SK-N-SH (cell line): ENCODE measurements around the gene YARS1. TPM values are rescaled to one million over a fixed set of nuclear protein-coding genes. Genes with fewer than 3 reads are reported as not detected.
A peak's percentile ranks its signal among the peaks of the same experiment; 100 is the strongest.

Experiments
- CTCF ChIA-PET: fragments of 300-600, 350-600 bp; formaldehyde crosslinking; extraction: SDS; loops from one replicate; lab custom pipeline; 2021; lab: Yijun Ruan, JAX
- POLR2A ChIA-PET: fragments of 350-600 bp; sonication (Branson Sonifier 250); formaldehyde crosslinking; extraction: SDS; loops from one replicate; lab custom pipeline; 2020; ENCODE audit warnings: antibody characterized with exemption, inconsistent platforms; lab: Yijun Ruan, JAX
- DNase-seq: peaks from one replicate; pipeline ENCODE4 v3.0.0; 2012
- H2AFZ ChIP-seq: fragments of 200-600 bp; sonication (generic); 2 replicates; pipeline ENCODE4 v1.8.1; 2016; ENCODE audit warnings: antibody characterized with exemption, mild to moderate bottlenecking, low read depth
- H3F3A ChIP-seq: fragments of 200-600 bp; sonication (generic); replicated peaks from 2 replicates; pipeline ENCODE3; 2016; ENCODE audit warnings: antibody characterized with exemption, mild to moderate bottlenecking; ENCODE audit not compliant: insufficient read depth
- H3K27ac ChIP-seq, 2 experiments: fragments of 200-500 bp in 1 of 2; fragments of 200-600 bp in 1 of 2; sonication (Bioruptor generic) in 1 of 2; sonication (generic), shearing (Covaris generic) in 1 of 2; 2 replicates each; pipeline versions ENCODE4 v1.5.1 to v1.6.1; 2014 to 2016; ENCODE audit warnings: low read depth in 2 of 2, inconsistent platforms in 1 of 2, low read length in 1 of 2, mild to moderate bottlenecking in 1 of 2, mixed read lengths in 1 of 2
- H3K27me3 ChIP-seq: fragments of 200-600 bp; sonication (generic), shearing (Covaris generic); 2 replicates; pipeline ENCODE4 v1.6.1; 2016; ENCODE audit warnings: mixed run types; ENCODE audit not compliant: insufficient read depth
- H3K36me3 ChIP-seq, 2 experiments: fragments of 200-500 bp in 1 of 2; fragments of 200-600 bp in 1 of 2; sonication (Bioruptor generic) in 1 of 2; sonication (generic) in 1 of 2; replicated peaks in 1 of 2; 2 replicates each; pipeline versions ENCODE3 to v1.5.1; 2014 to 2016; ENCODE audit warnings: low read length in 1 of 2, mild to moderate bottlenecking in 1 of 2; ENCODE audit not compliant: insufficient read depth in 2 of 2, control insufficient read depth in 1 of 2
- H3K4me1 ChIP-seq, 2 experiments: fragments of 200-500 bp in 1 of 2; fragments of 200-600 bp in 1 of 2; sonication (Bioruptor generic) in 1 of 2; sonication (generic), shearing (Covaris generic) in 1 of 2; 2 replicates each; pipeline versions ENCODE4 v1.5.1 to v1.6.1; 2014 to 2016; ENCODE audit warnings: low read depth in 1 of 2, low read length in 1 of 2, mixed run types in 1 of 2; ENCODE audit not compliant: insufficient read depth in 2 of 2, control insufficient read depth in 1 of 2
- H3K4me2 ChIP-seq: fragments of 200-600 bp; sonication (generic), shearing (Covaris generic); 2 replicates; pipeline ENCODE4 v1.6.1; 2017; ENCODE audit warnings: mixed run types
- H3K4me3 ChIP-seq, 2 experiments: fragments of 200-500 bp in 1 of 2; fragments of 200-600 bp in 1 of 2; sonication (Bioruptor generic) in 1 of 2; sonication (generic), shearing (Covaris generic) in 1 of 2; 2 replicates each; pipeline versions ENCODE4 v1.5.1 to v1.8.1; 2014 to 2016; ENCODE audit warnings: low read depth in 2 of 2, inconsistent platforms in 1 of 2, low read length in 1 of 2, mild to moderate bottlenecking in 1 of 2, mixed read lengths in 1 of 2, moderate library complexity in 1 of 2
- H3K79me2 ChIP-seq: fragments of 200-600 bp; sonication (generic); 2 replicates; pipeline ENCODE4 v1.8.1; 2017; ENCODE audit warnings: mild to moderate bottlenecking; ENCODE audit not compliant: insufficient read depth
- H3K9ac ChIP-seq: fragments of 200-600 bp; sonication (generic); 2 replicates; pipeline ENCODE4 v1.6.1; 2017; ENCODE audit warnings: mixed run types
- H3K9me2 ChIP-seq: fragments of 200-600 bp; sonication (generic); 2 replicates; pipeline ENCODE4 v1.6.1; 2017; ENCODE audit warnings: mixed run types
- H3K9me3 ChIP-seq: fragments of 200-600 bp; sonication (generic); 2 replicates; pipeline ENCODE4 v1.6.1; 2017; ENCODE audit warnings: mixed run types, mild to moderate bottlenecking, moderate library complexity
- H4K20me1 ChIP-seq: fragments of 200-600 bp; sonication (generic); 2 replicates; pipeline ENCODE4 v1.6.1; 2017; ENCODE audit warnings: mild to moderate bottlenecking, mixed run types; ENCODE audit not compliant: insufficient read depth
- CHD2 ChIP-seq: fragments of 150-350 bp; IDR thresholded peaks from 2 replicates; pipeline ENCODE4 v1.6.1; 2018; ENCODE audit warnings: low read length; ENCODE audit not compliant: partially characterized antibody
- ELF1 ChIP-seq: IDR thresholded peaks from 2 replicates; pipeline ENCODE4 v1.4.0; 2012
- EP300 ChIP-seq, 2 experiments: IDR thresholded peaks; 2 replicates each; pipeline versions ENCODE4 v1.4.0 to v1.6.1; 2012; ENCODE audit warnings: borderline replicate concordance in 1 of 2, low read depth in 1 of 2, low read length in 1 of 2
- FOSL2 ChIP-seq: IDR thresholded peaks from 2 replicates; pipeline ENCODE4 v1.4.0; 2012; ENCODE audit warnings: low read depth, mild to moderate bottlenecking, moderate library complexity, borderline replicate concordance
- FOXJ3 ChIP-seq: sonication (generic); formaldehyde crosslinking; IDR thresholded peaks from 2 replicates; pipeline ENCODE4 v1.5.1; 2020; ENCODE audit warnings: mild to moderate bottlenecking, missing genetic modification reagents
- FOXM1 ChIP-seq: IDR thresholded peaks from 2 replicates; pipeline ENCODE4 v1.4.0; 2012; ENCODE audit warnings: low read depth, mild to moderate bottlenecking
- GABPA ChIP-seq: IDR thresholded peaks from 2 replicates; pipeline ENCODE4 v1.4.0; 2012; ENCODE audit warnings: low read depth, mild to moderate bottlenecking
- GATA2 ChIP-seq: sonication (generic); formaldehyde crosslinking; IDR thresholded peaks from 2 replicates; pipeline ENCODE4 v1.5.0; 2020; ENCODE audit warnings: mild to moderate bottlenecking, missing genetic modification reagents
- JUND ChIP-seq: IDR thresholded peaks from 2 replicates; pipeline ENCODE4 v1.4.0; 2012
- MXI1 ChIP-seq: IDR thresholded peaks from 2 replicates; pipeline ENCODE4 v1.6.1; 2012; ENCODE audit warnings: mild to moderate bottlenecking, low read depth, low read length, improper control_type of control experiment
- NRF1 ChIP-seq: IDR thresholded peaks from 2 replicates; pipeline ENCODE4 v1.6.1; 2012; ENCODE audit warnings: low read depth, mild to moderate bottlenecking, low read length
- RAD21 ChIP-seq: IDR thresholded peaks from 2 replicates; pipeline ENCODE4 v1.6.1; 2012; ENCODE audit warnings: mild to moderate bottlenecking, low read length
- RCOR1 ChIP-seq: fragments of 150-350 bp; IDR thresholded peaks from 2 replicates; pipeline ENCODE4 v1.6.1; 2017; ENCODE audit warnings: antibody characterized with exemption, low read length
- RFX5 ChIP-seq: IDR thresholded peaks from 2 replicates; pipeline ENCODE4 v1.6.1; 2012; ENCODE audit warnings: mild to moderate bottlenecking, improper control_type of control experiment, low read length
- SIN3A ChIP-seq: IDR thresholded peaks from 2 replicates; pipeline ENCODE4 v1.6.1; 2012; ENCODE audit warnings: low read depth, mild to moderate bottlenecking, low read length, moderate library complexity, borderline replicate concordance
- TAF1 ChIP-seq: IDR thresholded peaks from 2 replicates; pipeline ENCODE4 v1.6.1; 2012; ENCODE audit warnings: low read depth, mild to moderate bottlenecking, low read length, moderate library complexity, borderline replicate concordance
- TEAD4 ChIP-seq: IDR thresholded peaks from 2 replicates; pipeline ENCODE4 v1.4.0; 2012; ENCODE audit warnings: mild to moderate bottlenecking, borderline replicate concordance; ENCODE audit not compliant: insufficient read depth
- YY1 ChIP-seq: IDR thresholded peaks from 2 replicates; pipeline ENCODE4 v1.4.0; 2012; ENCODE audit warnings: low read depth, mild to moderate bottlenecking
- WGBS: methylation state at CpG from one replicate; pipeline ENCODE4 v1.1.6; 2017; ENCODE audit warnings: low lambda C conversion rate; 5-methylcytosine and 5-hydroxymethylcytosine counted together
- polyA plus RNA-seq, 3 experiments: library from polyadenylated mRNA; depleted of rRNA; stranded (reverse); fragments of >200 nt; gene quantifications; 2 replicates each; pipeline ENCODE4 v1.2.3, GENCODE V29; 2012
- TF ChIP-seq, protein P1 (sequence below): IDR thresholded peaks from 2 replicates; pipeline ENCODE4; 2012
- TF ChIP-seq, protein P2 (sequence below): IDR thresholded peaks from 2 replicates; pipeline ENCODE4 v1.4.0; 2012; ENCODE audit warnings: low read depth, borderline replicate concordance
- TF ChIP-seq, protein P3 (sequence below): fragments of 200-600 bp; sonication (generic); IDR thresholded peaks from 2 replicates; pipeline ENCODE4 v1.6.1; 2017; ENCODE audit warnings: antibody characterized with exemption, mild to moderate bottlenecking, moderate library complexity
- TF ChIP-seq, protein P4 (sequence below): IDR thresholded peaks from 2 replicates; pipeline ENCODE4 v1.4.0; 2012; ENCODE audit warnings: low read depth

The YARS1 gene
- polyA plus RNA-seq, 1 of the 3 experiments (the other 2 are of a cell fraction), result 46.3 TPM

DNA sequence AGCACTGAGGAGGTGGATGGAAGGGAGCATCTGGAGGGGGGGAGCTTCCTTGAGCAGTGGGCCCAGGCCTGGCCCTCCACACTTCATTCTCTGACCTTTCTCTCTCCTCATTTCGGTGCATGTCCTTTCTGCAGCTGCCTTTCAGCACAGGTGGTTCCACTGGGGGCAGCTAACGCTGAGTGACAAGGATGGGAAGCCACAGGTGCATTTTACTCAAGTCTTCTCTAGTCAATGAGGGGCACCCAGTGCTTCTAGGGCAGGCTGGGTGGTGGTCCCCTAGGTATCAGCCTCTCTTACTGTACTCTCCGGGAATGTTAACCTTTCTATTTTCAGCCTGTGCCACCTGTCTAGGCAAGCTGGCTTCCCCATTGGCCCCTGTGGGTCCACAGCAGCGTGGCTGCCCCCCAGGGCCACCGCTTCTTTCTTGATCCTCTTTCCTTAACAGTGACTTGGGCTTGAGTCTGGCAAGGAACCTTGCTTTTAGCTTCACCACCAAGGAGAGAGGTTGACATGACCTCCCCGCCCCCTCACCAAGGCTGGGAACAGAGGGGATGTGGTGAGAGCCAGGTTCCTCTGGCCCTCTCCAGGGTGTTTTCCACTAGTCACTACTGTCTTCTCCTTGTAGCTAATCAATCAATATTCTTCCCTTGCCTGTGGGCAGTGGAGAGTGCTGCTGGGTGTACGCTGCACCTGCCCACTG, 43.2 kb downstream of the YARS1 start:
- 92% methylated on average over 7 of the region's 7 CpGs for WGBS
- H2AFZ ChIP-seq, result no peak overlapping the region
- DNase-seq, result no peak
- H3F3A ChIP-seq, result peaks cover 42% of the 10 kb centered on the region
- peaks cover 6% of the 10 kb centered on the region; the same call in 1 of the 2 replicates for H4K20me1 ChIP-seq
- CTCF ChIA-PET, result interaction anchor here (0.6 to 19.0 kb wide), 38 partner anchors 9 to 372 kb away, joined by 3 to 392 read pairs (median 5); partner anchors contain the start of genes S100PBP, SYNC and YARS1
- no peaks in the 10 kb centered on the region for H3K79me2 ChIP-seq
- no peak overlapping the region for H3K9ac ChIP-seq
- POLR2A ChIA-PET, result interaction anchor here (1.0 to 2.3 kb wide), 2 partner anchors 9 to 13 kb away, joined by 3 to 7 read pairs; no protein-coding TSS in a partner anchor
- H3K27me3 ChIP-seq, result no peaks in the 10 kb centered on the region
- no peak overlapping the region for H3K4me2 ChIP-seq
- H3K4me1 ChIP-seq, result peaks cover 16 to 26% of the 10 kb centered on the region in 2 experiments
- H3K4me3 ChIP-seq, result no peak overlapping the region
- H3K9me3 ChIP-seq, result no peaks in the 10 kb centered on the region
- no peak for TF ChIP-seq ELF1
- no peak for TF ChIP-seq FOXM1
- TF ChIP-seq NRF1, result no peak
- no peak for TF ChIP-seq TAF1
- no peak for TF ChIP-seq SIN3A
- no peak for TF ChIP-seq EP300 (IDR thresholded peaks at IDR 0.05; ENCODE audit: borderline replicate concordance in 1 of 2, low read depth in 1 of 2, low read length in 1 of 2)
- no peak for TF ChIP-seq FOSL2
- no peak for TF ChIP-seq CHD2
- TF ChIP-seq, all 33 proteins: peak for 0
- Histone ChIP-seq H3K27ac (peak overlapping the region; percentile 85 to 95; a peak in 3 of 4 replicates), H3K36me3 (peaks cover 27 to 30% of the 10 kb centered on the region in 2 experiments), H3K9me2 (no peaks in the 10 kb centered on the region)

DNA sequence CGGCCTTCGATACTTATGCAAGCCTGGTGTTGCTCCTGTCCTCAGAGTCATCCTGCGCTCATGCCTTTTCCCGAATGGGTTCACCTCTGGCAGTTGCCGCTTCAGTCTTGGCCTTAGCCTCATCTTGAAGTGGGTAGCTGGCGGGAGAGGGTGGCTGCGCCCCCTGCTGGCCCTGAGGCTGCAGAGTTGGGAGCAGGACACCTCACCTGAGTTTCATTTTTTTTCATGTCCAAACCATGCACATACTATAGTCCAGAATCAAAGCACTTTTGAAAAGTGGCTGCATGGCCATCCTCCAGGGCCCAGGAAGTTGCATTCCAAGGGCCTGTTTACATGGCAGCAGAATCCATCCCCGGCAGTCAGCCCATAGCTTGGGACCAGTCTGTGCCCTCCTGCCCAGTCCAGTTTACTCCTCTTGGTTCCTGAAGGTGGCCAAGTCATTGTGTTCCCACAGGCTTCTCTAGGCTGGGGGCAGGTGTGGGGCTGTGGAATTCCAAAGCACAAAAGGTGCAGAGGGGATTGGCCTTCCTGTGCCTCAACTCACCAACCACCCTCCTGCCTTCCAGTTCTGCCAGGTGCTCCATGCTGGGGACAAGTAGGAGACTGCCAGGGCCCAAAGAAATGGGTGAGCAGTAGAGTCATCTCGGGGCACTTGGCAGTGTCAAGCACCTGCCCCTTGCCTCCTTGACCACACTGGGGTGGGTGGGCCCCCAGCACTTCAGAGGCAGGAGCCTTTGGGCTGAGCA, 44.0 kb downstream of the YARS1 start:
- Histone ChIP-seq H3K79me2 (no peaks in the 10 kb centered on the region), H3K27ac (peak overlapping the region in 1 of 2 experiments; percentile 85; a peak in 2 of 4 replicates), H3K36me3 (peaks cover 25 to 29% of the 10 kb centered on the region in 2 experiments), H3K4me2 (no peak overlapping the region), H3K9me2 (no peaks in the 10 kb centered on the region), H3K4me1 (peaks cover 16 to 26% of the 10 kb centered on the region in 2 experiments), H3K27me3 (no peaks in the 10 kb centered on the region), H3K4me3 (no peak overlapping the region; a peak in 1 of 4 replicates), H3K9ac (no peak overlapping the region), H3F3A (peaks cover 44% of the 10 kb centered on the region), H4K20me1 (peaks cover 6% of the 10 kb centered on the region; the same call in 1 of the 2 replicates), H2AFZ (no peak overlapping the region), H3K9me3 (no peaks in the 10 kb centered on the region)
- WGBS, result 70% methylated on average over 6 of the region's 9 CpGs
- DNase-seq, result peak; percentile 84
- POLR2A ChIA-PET, result no interaction called here
- CTCF ChIA-PET, result interaction anchor here (0.6 to 19.0 kb wide), 42 partner anchors 10 to 372 kb away, joined by 3 to 392 read pairs (median 5); partner anchors contain the start of genes S100PBP, SYNC, TMEM54 and YARS1
- TF ChIP-seq TAF1 (no peak), FOSL2 (no peak), FOXJ3 (no peak), EP300 (IDR thresholded peaks at IDR 0.05; ENCODE audit: borderline replicate concordance in 1 of 2, low read depth in 1 of 2, low read length in 1 of 2) (no peak), SIN3A (peak; percentile 44; the same call in 1 of the 2 replicates), GATA2 (CRISPR knock-in tag) (no peak), RFX5 (no peak), TEAD4 (no peak), MXI1 (peak; percentile 26; the same call in 1 of the 2 replicates), RCOR1 (no peak), ELF1 (no peak), GABPA (no peak), YY1 (no peak), JUND (no peak; the same call in 1 of the 2 replicates), RAD21 (peak; percentile 85), FOXM1 (no peak)
- TF ChIP-seq, protein P1, sequence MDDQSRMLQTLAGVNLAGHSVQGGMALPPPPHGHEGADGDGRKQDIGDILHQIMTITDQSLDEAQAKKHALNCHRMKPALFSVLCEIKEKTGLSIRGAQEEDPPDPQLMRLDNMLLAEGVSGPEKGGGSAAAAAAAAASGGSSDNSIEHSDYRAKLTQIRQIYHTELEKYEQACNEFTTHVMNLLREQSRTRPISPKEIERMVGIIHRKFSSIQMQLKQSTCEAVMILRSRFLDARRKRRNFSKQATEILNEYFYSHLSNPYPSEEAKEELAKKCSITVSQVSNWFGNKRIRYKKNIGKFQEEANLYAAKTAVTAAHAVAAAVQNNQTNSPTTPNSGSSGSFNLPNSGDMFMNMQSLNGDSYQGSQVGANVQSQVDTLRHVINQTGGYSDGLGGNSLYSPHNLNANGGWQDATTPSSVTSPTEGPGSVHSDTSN, result no peak
- TF ChIP-seq, protein P2, sequence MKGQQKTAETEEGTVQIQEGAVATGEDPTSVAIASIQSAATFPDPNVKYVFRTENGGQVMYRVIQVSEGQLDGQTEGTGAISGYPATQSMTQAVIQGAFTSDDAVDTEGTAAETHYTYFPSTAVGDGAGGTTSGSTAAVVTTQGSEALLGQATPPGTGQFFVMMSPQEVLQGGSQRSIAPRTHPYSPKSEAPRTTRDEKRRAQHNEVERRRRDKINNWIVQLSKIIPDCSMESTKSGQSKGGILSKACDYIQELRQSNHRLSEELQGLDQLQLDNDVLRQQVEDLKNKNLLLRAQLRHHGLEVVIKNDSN, result no peak
- TF ChIP-seq, protein P3, sequence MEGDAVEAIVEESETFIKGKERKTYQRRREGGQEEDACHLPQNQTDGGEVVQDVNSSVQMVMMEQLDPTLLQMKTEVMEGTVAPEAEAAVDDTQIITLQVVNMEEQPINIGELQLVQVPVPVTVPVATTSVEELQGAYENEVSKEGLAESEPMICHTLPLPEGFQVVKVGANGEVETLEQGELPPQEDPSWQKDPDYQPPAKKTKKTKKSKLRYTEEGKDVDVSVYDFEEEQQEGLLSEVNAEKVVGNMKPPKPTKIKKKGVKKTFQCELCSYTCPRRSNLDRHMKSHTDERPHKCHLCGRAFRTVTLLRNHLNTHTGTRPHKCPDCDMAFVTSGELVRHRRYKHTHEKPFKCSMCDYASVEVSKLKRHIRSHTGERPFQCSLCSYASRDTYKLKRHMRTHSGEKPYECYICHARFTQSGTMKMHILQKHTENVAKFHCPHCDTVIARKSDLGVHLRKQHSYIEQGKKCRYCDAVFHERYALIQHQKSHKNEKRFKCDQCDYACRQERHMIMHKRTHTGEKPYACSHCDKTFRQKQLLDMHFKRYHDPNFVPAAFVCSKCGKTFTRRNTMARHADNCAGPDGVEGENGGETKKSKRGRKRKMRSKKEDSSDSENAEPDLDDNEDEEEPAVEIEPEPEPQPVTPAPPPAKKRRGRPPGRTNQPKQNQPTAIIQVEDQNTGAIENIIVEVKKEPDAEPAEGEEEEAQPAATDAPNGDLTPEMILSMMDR, result peak; percentile 94
- TF ChIP-seq, protein P4, sequence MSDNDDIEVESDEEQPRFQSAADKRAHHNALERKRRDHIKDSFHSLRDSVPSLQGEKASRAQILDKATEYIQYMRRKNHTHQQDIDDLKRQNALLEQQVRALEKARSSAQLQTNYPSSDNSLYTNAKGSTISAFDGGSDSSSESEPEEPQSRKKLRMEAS, result no peak
